GM10847 (cell line): Measurements from ENCODE around the gene RGS13.

Source experiments
- POLR2A ChIP-seq: IDR thresholded peaks from 2 replicates; pipeline ENCODE4 v1.6.1; 2011; ENCODE audit not compliant: insufficient read length; ENCODE audit errors: extremely low read depth

Gene RGS13

DNA sequence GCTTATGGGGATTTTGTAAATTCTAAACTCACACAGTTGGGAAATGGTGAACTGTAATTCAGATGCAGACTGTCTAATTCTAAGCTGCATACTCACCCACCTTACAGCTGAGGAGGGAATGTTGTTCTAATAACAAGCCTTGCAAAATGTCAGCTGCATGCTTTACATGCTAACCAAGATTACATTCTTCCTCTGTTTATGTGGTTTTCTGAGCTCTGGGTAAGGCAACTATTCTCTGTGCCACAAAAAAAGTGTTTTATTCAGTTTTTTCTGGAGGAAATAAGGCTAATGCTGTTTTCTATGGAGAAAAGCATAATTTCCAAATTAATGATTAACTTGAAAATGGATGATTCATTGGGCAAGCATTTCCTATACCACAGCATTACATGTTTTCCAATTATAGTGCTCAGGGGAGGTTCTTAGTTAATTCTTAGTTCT lies 64.9 kb downstream of the RGS13 start:
- no peak for TF ChIP-seq POLR2A

DNA sequence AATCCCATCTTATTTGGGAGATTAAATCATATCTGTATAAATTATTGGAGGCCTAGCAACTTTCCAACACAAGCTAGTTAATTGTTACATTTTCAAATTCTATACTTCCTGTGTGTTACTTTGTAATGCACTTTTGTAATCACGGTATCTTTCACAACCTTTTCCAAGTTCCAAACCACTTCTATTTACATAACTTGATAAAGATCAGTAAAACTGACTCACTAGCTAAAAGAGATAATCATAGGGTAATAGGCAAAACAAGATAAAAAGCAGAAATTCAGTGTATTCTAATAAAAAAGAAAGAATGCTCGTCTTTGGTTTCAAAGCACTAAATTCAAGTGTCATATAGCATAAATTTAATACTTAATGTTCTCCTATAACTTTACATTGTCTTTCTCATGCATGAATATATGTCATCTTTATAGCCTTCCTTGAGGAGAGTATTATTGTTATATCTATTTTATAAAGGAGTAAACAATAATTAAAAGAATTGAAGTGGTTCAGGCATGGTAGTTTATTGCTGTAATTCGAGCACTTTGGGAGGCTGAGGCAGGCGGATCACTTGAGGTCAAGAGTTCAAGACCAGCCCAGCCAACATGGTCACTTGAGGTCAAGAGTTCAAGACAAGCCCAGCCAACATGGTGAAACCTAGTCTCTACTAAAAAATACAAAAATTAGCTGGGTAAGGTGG lies 66.4 kb downstream of the RGS13 start:
- TF ChIP-seq POLR2A, result no peak

DNA sequence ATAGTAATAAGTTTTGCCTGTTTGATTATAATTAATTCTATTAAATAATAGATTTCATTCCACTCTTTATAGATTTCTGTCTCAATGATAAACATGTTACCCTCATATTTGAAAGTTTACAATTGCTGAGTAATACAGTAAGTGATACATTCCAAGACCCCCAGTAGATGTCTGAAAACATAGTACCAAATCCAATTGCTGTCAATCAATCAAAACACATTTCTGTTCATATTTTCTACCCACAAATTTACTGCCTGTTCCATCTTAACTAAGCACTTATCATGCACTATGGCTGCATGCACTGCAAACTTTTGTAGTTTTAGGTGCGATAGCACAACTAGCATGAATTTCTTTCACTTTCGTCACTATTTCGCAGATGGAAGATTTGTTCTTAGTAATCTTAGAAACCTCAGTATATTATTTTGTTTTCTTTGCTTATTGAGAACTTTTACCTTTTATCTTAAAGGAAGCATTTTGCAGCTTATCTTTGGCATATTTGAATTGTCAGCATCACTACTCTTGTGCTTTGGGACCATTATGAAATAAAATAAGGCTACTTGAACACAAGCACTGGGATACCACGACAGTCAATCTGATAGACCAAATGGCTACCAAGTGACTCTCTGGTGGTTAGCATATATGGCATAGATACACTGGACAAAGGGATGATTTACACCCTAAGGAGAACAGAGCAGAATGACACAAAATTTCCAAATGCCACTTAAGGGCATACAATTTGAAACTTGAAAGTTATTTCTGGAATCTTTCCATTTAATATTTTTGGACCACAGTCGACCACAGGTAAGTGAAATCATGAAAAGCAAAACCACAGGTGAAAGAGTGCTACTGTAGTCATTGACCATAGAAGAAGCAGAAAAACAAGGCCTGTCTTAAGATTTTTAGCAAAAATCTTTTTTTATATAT lies 67.6 kb downstream of the RGS13 start:
- no peak for TF ChIP-seq POLR2A

- no peak for TF ChIP-seq POLR2A
Observed at GRCh38 chr1:192705510-192705909, 69.6 kb downstream of the RGS13 start.

DNA sequence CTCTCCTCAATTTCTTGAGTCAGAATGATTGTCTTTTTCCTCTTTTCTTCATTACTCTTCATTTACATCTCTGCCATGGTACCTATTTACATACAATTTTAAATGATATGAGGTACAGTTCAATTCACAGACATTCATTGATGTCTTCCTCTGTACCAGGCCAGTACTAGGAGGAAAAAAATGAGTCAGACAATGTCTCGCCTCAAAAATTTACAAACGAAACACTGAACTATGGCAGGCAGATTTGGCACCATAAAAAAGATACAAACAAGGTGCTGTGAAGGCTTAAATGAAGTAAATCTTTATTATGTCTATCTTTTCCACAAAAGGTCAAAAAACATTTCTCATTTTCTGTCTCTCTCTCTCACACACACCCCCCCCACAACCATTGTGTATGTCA lies 71.0 kb downstream of the RGS13 start:
- no peak for TF ChIP-seq POLR2A

DNA sequence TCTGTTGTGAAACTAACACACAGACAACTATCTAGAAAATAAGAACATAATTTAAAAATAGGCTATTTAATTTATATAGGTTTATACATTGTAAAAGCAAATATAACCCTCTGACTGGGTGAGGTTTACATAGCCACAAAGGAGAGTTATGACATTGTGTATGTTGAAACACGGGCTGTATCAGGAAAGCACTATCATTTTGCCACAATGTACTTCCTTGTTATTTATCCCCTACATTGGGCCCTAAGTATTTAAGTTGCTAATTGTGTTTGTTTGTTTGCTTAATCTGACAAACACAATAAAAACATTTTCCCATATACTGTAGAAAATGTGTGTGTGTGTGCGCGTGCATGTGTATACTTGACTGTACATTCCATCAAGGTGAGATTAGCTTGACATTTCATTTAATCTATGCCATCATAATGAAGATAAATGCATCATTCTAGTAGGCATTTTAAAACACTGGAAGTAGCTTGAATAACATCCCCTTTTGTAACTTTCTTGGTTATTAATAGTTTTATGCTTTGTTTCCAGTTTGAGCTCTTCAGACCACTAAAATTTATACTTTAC lies 72.1 kb downstream of the RGS13 start:
- TF ChIP-seq POLR2A, result no peak

GRCh38 chr1:192709544-192709943 lies 73.6 kb downstream of the RGS13 start:
- TF ChIP-seq POLR2A, result no peak
